Hematopoietic multipotent progenitor cell treated with erythropoietin and hydrocortisone succinate and interleukin-3 and kit ligand, for 6 days (in vitro differentiated cells): ENCODE results near the gene POLR1F.
"Not testable (repeated sequence)": the region's sequence is repeated elsewhere in the genome, so short reads cannot be mapped to it uniquely, and the experiment has no call there.

Experiments used
- DNase-seq: peaks from one replicate; pipeline ENCODE4 v3.0.0-alpha.2; 2015

Gene POLR1F, protein sequence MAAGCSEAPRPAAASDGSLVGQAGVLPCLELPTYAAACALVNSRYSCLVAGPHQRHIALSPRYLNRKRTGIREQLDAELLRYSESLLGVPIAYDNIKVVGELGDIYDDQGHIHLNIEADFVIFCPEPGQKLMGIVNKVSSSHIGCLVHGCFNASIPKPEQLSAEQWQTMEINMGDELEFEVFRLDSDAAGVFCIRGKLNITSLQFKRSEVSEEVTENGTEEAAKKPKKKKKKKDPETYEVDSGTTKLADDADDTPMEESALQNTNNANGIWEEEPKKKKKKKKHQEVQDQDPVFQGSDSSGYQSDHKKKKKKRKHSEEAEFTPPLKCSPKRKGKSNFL

DNA sequence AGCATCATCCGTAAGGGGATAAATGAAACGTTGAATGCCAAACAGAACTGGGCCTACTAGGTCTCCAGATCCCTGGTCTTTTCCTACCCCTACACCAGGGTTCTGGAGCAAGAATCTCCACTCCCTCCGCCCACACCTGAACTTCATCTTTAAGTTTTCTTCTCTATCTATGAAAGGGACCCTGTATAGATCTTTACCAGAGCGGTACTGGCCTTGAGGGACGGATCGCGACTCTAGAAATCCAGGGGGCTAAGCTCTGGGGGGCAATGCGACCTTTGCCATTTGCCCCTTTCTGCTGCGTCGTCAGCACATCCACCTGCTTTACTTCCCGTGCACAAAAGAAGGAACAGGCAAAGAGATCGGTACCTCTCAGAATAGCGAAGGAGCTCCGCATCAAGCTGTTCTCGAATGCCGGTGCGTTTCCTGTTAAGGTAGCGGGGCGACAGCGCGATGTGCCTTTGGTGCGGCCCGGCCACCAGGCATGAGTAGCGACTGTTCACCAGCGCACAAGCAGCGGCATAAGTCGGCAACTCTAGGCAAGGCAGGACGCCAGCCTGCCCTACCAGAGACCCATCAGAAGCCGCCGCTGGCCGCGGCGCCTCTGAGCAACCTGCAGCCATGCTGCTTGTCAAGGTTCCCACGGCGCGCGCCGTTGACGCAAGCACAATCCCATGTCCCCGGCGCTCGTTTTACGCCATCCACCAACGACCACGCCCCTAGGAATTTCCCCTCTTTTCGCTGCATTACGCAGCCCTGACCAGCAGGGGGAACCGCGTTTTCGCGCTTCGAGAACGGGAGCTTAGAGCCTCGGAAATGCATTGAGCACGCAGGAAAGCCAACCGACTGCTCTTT, at the start of gene POLR1F:
Gene POLR1F (minus strand): TSS at position 641 of the 852 bp plus-strand sequence. CDS start 21 bp downstream, at position 620.
- peak; percentile 97 for DNase-seq

DNA sequence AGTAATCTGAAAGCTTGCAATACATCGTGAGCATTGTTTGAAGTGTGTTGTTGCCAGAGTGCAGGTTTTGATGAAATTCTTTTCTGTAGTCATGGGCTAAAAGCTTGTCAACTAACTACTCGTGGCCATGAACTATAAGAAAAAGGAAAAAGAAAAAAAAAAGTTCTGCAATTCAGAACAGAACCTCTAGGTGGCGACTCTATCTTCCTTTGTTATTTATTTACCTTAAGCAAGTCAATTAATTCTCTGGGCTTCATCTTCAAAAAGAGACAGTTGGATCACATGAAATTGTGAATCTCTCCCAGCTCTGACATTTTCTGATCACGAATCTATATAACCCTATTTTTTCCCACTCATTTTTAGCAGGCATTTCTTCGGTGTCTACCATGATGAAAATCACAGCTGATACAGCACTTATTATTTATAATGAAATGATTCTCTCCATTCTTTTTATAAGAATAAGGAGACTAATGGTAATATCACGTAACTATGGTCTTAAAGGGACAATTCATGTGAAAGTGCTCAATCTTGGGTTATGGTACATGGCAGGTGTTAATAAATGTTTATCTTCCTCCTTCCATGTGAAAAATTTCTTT, 45.8 kb upstream of the POLR1F start:
- DNase-seq: peak; percentile 59

DNA sequence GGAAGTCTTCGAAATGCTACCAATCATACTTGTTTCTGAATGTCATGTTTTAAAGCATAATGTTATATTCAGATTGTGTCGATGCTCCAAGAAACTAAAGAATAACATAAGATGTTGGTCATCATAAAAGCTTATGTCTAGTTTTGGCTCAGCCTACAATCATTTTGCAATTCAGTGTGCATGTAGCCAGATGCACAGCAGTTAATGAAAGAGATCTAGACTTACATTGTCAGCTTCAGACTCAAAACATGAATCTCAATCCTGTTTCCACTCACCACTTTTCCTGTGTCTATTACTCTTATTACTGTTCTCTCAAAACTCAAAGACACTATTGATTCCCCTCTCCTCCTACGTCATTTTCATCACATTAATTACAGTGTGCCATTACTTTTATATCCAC, 43.2 kb upstream of the POLR1F start:
- DNase-seq: no peak

DNA sequence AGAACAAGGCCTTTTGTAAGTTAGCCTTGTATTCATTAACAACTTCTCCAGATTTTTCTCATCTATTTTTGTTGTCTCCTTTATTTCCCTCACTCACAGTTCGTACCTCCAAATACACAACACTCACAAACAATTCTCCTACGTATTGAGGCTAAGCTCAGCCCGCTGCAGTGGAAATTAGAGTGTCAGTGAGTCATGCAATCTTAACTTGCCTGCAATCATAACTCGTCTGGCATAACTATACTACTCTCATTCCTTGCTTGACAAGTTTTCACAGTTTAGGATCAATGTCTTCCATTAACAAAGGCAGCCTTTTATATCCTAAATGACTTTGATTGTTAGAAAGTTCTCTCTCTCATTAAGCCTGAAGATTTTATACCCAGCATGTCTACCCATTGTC, 40.8 kb upstream of the POLR1F start:
- no peak for DNase-seq

DNA sequence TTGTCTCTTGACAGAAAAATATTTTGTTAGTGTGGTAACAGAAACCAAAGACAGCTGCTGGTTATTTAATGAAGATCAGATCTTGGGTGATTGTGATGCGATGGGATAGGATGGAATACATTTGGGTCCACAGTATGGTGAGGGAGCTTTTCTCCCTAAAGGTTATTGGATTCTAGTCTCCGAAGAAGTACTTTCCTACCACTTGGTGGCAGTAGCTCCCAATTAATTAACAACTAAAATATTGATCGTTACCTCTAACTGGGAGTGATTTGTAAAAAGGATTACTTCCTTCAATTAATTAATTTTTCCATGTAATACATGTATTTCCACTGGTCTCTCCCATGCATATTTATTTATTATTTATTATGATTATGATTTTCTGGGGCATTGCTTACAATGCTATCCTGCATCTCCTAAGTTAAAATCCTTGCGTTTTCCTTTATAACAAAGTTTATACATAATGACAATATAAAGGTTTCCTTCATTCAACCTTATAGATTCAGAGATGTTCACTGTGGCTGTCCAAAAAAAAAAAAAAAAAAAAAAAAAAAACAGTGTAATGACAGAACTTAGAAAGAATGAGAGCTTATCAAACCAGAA, 39.0 kb upstream of the POLR1F start:
- DNase-seq: peak; percentile 62

DNA sequence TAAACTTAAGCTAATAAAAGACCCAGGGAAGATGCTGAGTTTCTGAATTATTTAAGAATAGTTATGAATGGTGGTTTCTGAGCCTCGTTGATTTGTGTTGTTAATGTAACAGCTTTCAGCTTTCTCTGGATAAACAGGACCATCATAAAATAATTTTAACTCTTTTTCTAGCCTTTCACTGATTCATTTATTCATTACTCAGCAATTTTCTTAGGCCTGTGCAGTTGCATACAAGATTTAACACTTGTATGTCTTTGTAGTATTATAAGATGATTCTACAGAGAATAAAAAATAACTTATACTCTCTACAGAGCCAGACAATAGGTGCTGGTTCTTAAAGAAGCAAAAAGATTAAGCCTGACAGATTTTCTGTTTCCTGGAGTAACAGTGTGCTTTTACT, 35.2 kb upstream of the POLR1F start:
- DNase-seq: no peak

DNA sequence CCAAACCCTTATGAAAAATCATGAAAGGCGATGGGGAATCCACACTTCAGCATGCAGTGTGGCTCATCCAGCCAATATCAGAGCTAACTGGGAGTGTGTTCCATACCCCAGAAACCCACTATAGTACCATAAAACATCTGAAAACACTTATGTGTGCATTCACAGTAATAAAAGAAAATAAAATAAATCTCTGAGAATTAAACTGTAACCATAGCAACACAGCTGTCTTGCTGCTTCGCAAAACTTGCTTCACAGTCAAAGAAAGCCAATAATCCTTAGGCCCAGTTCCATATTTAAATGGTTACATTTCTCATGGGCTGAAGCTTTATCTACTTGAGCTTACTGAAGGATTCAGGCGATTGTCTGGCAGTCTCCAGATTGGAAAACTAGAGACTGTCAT, 19.9 kb upstream of the POLR1F start:
- no peak for DNase-seq

DNA sequence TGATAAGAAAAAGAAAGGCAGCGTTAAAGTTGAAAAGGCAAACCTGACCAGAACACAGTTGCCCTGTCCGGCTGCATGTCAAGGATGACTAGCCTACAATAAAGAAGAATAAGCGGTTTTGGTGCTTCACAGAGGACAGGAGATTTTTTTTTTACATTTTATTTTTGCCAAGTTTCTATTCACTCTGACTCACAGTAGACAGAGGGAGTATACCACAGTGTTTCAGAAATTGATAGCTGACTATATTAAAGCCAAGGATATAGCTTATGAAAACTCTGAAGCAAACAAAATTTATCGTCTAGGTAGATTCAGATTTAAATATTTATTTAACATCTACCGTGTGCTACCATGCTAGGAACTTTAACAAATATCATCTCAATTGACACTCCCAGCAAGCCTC, 16.9 kb upstream of the POLR1F start:
- no peak for DNase-seq

DNA sequence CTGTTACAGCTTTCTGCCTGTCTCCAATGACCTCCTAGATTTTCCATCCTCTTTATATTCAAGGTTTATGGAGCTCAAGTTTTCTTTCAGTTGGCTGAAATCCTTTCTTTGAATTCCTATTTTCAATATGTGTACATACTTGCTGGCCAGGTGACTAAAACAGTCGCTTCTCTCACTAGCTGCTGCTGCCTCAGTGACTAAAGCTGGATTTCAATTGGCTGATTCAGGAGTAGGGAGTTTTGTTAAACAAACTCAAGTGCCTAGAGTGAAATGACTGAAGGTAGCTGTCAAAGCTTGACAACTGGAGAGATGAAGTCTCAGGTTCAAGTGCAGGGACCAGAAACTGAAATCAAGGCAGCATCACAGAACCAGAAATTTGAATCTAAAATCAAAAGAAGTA, 6.7 kb upstream of the POLR1F start:
- no peak for DNase-seq

DNA sequence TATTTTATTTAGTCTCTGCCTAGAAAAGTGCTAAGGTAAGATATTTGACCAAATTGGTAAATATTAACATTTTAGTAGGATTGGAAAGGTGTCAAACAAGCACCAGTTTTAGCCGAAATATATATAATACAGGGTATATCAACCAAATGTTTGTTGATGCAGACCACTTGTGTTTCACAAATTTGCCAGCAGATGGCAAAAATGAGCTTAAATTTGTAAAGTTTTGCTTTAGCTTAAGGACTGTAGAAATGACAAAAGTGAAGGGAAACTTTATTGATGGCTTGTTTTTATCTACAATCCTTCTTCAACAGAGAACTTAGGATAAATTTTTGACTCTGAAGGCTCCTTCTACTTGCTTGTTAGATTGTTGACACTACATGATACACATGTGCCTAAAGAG, 4.8 kb upstream of the POLR1F start:
- peak; percentile 77 for DNase-seq

DNA sequence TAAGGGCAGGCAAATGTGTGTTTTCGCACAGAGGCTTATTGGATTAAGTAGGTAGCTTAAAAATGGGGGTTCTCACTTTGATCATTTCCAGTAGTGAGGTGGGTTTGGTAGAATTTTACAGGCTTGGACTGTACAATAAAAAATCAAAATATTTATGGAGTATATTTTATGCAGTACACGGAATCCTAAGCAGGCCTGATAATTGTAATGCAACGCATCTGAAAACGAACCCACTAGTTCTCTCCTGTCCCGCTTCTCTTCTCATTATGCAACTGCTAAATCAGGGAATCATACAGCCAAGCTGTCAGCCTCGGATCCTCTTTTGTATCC, 377 bp upstream of the POLR1F start:
- no peak for DNase-seq

DNA sequence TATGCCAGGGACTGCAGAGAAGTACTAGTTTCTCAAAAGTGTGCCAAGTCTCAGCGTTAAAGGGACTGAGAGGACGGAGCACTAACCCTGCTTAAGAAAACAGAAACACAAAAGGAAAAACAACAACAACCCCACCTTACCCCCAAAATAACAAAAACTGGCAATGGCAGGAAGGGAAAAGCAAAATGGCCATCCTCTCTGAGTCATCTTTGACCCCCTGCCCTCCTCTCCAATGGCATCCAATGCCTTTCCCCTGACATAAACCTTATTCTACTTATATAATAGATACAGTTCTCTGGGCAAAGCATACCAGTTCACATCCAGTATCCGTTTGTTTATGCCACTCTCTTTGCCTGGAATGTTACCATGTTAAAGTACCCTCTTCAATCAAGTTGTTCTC, 1.6 kb downstream of the POLR1F start:
- DNase-seq: peak; percentile 17

DNA sequence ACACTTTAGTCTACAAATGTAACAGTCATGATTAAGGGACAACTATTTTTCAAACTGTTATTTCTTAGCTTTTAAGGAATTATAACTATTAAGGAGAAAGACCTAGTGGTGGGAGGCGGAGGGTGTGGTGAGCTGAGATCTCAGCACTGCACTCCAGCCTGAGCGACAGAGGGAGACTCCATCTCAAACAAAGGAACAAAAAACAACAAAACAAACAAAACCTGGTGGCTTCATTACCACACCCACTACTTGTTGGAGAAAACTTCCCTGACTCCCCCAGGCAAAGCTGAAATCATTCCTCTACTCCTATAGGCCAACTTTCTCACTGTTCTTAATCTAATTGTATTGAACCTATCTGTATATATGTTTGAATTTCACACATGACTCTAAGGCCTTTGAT, 3.2 kb downstream of the POLR1F start:
- DNase-seq: no peak

DNA sequence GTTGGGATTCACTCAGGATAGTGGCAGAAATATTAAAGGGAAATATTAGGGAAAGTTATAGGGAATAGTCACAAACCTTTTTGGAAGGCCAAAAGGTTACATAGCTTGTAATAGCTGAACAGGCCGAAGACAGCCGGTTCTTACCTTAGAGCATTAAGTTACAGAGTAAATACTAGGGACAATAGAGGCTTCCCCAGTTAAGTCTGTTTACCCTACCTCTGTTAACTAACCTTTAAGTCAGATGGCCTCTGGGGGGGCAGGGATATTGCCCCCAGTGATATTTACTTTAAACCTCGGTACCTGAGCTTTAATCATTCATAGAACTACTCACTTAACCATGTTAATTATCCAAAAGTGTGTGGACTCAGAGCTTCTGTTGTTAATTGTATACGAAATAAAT, 7.4 kb downstream of the POLR1F start:
- no peak for DNase-seq

DNA sequence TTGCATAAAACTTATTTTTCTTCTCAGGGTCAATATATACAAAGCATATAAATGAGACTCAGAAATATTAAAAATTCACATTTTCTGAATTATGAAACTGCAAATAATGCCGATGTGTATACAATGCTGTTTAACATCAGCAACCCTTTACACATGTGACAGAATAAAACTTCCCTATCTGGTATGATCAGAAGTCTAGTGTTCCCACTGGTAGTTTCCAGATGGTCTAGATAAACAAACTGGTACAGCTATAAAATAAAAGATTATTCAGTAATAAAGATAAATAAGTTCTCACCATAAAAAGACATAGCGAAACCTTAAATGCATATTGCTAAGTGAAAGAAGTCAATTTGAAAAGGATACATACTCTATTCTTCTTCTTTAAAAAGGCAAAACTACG, 7.9 kb downstream of the POLR1F start:
- DNase-seq: no peak

DNA sequence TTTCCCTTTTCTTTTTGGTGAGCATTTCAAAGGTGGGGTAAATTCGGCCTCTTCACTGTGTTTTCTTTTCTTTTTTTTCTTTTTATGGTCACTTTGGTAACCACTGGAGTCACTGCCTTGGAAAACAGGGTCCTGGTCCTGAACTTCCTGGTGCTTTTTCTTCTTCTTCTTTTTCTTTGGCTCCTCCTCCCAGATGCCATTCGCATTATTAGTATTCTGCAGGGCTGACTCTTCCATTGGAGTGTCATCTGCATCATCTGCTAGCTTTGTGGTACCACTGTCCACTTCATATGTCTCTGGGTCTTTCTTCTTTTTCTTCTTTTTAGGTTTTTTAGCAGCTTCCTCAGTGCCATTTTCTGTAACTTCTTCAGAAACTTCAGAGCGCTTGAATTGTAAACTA, 10.5 kb downstream of the POLR1F start:
- DNase-seq: no peak

DNA sequence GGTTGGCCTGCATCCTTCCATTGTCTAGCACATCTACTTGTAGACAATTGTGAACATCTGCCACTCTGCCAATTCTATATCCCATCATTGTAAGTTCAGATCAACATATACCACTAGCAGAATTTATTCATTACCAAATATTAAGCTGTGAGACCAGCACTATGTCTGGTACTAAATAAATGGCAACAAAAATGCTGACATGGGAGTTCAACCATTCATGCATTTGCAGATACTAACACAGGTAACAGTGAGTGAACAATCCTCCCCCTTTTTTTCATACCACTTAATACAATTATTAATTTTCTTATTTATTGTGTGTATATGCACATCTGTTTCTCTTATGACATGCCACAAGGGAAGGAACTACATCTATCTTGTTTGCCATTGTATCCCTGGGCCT, 11.9 kb downstream of the POLR1F start:
- no peak for DNase-seq

DNA sequence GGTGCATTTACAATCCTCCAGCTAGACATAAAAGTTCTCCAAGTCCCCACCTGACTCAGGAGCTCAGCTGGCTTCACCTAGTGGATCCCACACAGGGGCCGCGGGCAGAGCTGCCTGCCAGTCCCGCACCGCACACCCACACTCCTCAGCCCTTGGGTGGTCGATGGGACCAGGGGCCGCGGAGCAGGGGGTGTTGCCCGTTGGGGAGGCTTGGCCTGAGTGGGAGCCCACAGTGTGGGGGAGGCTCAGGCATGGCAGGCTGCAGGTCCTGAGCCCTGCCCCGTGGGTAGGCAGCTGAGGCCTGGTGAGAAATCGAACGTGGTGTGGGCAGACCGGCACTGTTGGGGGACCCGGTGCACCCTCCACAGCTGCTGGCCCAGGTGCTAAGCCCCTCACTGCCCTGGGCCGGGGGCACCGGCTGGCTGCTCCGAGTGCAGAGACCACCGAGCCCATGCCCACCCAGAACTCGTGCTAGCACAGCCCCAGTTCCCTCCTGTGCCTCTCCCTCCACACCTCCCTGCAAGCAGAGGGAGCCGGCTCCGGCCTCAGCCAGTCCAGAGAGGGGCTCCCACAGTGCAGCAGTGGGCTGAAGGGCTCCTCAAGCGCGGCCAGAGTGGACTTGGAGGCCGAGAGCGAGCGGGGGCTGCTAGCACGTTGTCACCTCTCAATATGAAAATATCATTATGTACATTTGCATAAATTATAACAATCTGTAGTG, 16.6 kb downstream of the POLR1F start:
- DNase-seq: no peak

DNA sequence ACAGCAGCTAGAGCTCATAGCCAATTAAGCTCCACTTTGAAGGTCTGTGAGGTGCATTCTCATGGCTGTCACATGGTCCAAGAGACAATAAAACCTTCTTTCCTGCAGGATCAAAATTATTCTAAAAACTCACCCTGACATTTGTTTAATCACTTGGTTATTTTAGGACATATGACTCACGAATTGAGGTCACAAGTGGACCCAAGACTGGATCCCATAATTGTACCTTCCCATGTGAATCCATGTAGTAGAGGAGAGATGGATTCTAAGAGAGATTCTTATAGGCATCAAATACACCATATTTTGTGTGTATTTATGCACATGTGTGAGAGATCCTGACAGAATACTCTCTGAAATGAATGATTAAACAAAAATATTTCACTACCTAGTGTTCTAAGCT, 18.1 kb downstream of the POLR1F start:
- no peak for DNase-seq

DNA sequence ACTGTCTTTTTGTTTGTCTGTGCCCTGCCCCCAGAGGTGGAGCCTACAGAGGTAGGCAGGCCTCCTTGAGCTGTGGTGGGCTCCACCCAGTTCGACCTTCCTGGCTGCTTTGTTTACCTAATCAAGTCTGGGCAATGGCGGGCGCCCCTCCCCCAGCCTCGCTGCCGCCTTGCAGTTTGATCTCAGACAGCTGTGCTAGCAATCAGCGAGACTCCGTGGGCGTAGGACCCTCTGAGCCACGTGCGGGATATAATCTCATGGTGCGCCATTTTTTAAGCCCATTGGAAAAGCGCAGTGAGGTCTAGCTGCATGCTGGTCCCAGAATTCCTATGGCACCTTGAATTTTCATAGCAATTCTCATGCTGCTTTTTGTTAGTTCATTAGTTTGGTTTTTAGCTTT, 19.7 kb downstream of the POLR1F start:
- not testable (repeated sequence) for DNase-seq

DNA sequence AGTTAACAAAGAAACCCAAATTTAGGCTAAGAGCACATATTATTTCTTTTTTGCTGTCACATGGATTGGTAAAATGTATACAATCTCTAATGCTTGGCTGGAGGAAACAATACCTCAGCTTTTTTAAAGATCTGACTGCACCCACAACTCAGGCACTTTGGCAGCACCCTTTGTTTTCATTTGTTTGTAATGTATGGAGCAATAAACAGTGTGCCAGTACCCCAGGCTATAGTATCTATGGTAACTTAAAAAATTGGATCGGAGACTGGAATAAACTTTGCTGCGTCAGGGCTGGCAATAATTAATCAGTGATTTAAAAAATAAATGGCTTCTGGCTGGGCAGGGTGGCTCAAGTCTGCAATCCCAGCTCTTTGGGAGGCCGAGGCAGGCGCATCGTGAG, 27.2 kb downstream of the POLR1F start:
- no peak for DNase-seq

DNA sequence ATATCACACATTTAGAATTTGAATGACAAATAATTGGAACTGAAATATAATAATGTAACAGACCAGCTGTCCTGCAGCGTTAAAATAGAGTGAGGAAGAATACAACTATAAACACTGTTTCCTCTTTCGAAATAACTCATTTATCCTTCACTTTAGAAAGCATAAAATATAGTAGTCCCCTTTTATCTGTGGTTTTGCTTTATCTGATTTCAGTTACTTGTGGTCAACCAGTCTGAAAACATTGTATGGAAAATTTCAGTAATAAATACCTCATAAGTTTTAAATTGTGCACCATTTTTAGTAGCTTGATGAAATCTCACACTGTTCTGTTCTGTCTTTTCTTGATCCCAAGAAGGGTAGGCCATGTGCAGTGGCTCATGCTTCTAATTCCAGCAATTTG, 31.7 kb downstream of the POLR1F start:
- peak; percentile 84 for DNase-seq

DNA sequence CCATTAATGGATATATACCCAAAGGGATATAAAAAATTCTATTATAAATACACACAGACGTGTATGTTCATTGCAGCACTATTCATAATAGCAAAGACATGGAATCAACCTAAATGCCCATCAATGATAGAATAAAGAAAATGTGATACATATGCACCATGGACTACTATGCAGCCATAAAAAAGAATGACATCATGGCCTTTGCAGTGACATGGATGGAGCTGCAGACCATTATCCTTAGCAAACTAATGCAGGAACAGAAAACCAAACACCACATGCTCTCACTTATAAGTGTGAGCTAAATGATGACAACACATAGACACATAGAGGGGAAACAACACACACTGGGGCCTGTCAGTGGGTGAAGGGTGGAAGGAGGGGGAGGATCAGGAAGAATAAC, 33.0 kb downstream of the POLR1F start:
- no peak for DNase-seq
